ENCODE data around the gene ARHGAP18.

Gene ARHGAP18

DNA sequence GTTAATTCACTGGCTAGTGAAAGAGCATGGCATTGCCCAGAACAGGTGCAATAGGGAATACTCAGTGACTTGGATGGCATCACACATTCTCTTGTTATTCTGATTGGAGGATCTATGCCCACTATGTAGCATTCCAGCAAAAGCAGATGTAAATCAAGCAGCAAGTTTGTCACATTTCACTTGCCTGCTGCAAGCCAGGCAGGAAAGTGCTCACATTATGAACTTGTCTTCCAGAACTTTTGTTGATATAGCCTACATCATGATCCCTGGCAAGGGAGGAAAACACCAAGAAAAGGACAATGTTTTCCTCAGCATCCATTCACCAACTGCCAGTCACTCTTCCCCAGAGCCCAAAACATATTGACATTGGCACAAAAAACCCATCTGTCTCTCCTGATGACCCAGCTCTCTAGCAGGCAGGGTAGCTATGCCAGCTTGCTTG, 77.8 kb downstream of the ARHGAP18 start:
- no peaks in the 10 kb centered on the region for H4K20me1 ChIP-seq (ENCODE audit: insufficient read depth)
- peaks cover 23% of the 10 kb centered on the region for H3K4me1 ChIP-seq (ENCODE audit: low read depth, poor library complexity, severe bottlenecking)
- H3K79me2 ChIP-seq (ENCODE audit: insufficient read depth, low read depth) = no peaks in the 10 kb centered on the region
- H2AFZ ChIP-seq (ENCODE audit: low read depth) = no peak overlapping the region
- H3K9ac ChIP-seq = no peak overlapping the region
- no peak overlapping the region for H3K4me2 ChIP-seq
- no peak overlapping the region for H3K27ac ChIP-seq
- no peaks in the 10 kb centered on the region for H3K27me3 ChIP-seq (ENCODE audit: insufficient read depth, low read depth)
- H3K4me3 ChIP-seq (IDR thresholded peaks at IDR 0.05; ENCODE audit: insufficient read depth, low read depth, low read length) = no peak overlapping the region
- H3K36me3 ChIP-seq (ENCODE audit: insufficient read depth) = no peaks in the 10 kb centered on the region
- TF ChIP-seq, protein P1, sequence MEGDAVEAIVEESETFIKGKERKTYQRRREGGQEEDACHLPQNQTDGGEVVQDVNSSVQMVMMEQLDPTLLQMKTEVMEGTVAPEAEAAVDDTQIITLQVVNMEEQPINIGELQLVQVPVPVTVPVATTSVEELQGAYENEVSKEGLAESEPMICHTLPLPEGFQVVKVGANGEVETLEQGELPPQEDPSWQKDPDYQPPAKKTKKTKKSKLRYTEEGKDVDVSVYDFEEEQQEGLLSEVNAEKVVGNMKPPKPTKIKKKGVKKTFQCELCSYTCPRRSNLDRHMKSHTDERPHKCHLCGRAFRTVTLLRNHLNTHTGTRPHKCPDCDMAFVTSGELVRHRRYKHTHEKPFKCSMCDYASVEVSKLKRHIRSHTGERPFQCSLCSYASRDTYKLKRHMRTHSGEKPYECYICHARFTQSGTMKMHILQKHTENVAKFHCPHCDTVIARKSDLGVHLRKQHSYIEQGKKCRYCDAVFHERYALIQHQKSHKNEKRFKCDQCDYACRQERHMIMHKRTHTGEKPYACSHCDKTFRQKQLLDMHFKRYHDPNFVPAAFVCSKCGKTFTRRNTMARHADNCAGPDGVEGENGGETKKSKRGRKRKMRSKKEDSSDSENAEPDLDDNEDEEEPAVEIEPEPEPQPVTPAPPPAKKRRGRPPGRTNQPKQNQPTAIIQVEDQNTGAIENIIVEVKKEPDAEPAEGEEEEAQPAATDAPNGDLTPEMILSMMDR (conservative IDR thresholded peaks at IDR 0.05; ENCODE audit: low read depth, low read length) = no peak

- Histone ChIP-seq H3K36me3 (ENCODE audit: insufficient read depth) (no peaks in the 10 kb centered on the region), H3K4me3 (IDR thresholded peaks at IDR 0.05; ENCODE audit: insufficient read depth, low read depth, low read length) (no peak overlapping the region), H4K20me1 (ENCODE audit: insufficient read depth) (no peaks in the 10 kb centered on the region), H3K4me1 (ENCODE audit: low read depth, poor library complexity, severe bottlenecking) (peaks cover 23% of the 10 kb centered on the region), H3K27me3 (ENCODE audit: insufficient read depth, low read depth) (no peaks in the 10 kb centered on the region), H3K27ac (no peak overlapping the region), H3K9ac (no peak overlapping the region), H2AFZ (ENCODE audit: low read depth) (no peak overlapping the region), H3K4me2 (no peak overlapping the region), H3K79me2 (ENCODE audit: insufficient read depth, low read depth) (no peaks in the 10 kb centered on the region)
- TF ChIP-seq, protein P1 (conservative IDR thresholded peaks at IDR 0.05; ENCODE audit: low read depth, low read length) = no peak
These were observed 78.9 kb downstream of the ARHGAP18 start for GRCh38 chr6:129631070-129631469.

GRCh38 chr6:129630596-129630995, 79.4 kb downstream of the ARHGAP18 start:
- no peak overlapping the region for H2AFZ ChIP-seq (ENCODE audit: low read depth)
- H3K36me3 ChIP-seq (ENCODE audit: insufficient read depth) = no peaks in the 10 kb centered on the region
- TF ChIP-seq, protein P1 (conservative IDR thresholded peaks at IDR 0.05; ENCODE audit: low read depth, low read length) = no peak
- H3K4me1 ChIP-seq (ENCODE audit: low read depth, poor library complexity, severe bottlenecking) = peaks cover 23% of the 10 kb centered on the region
- no peak overlapping the region for H3K4me3 ChIP-seq (IDR thresholded peaks at IDR 0.05; ENCODE audit: insufficient read depth, low read depth, low read length)
- no peaks in the 10 kb centered on the region for H3K27me3 ChIP-seq (ENCODE audit: insufficient read depth, low read depth)
- H4K20me1 ChIP-seq (ENCODE audit: insufficient read depth) = no peaks in the 10 kb centered on the region
- no peak overlapping the region for H3K9ac ChIP-seq
- no peak overlapping the region for H3K4me2 ChIP-seq
- no peak overlapping the region for H3K27ac ChIP-seq
- H3K79me2 ChIP-seq (ENCODE audit: insufficient read depth, low read depth) = no peaks in the 10 kb centered on the region

DNA sequence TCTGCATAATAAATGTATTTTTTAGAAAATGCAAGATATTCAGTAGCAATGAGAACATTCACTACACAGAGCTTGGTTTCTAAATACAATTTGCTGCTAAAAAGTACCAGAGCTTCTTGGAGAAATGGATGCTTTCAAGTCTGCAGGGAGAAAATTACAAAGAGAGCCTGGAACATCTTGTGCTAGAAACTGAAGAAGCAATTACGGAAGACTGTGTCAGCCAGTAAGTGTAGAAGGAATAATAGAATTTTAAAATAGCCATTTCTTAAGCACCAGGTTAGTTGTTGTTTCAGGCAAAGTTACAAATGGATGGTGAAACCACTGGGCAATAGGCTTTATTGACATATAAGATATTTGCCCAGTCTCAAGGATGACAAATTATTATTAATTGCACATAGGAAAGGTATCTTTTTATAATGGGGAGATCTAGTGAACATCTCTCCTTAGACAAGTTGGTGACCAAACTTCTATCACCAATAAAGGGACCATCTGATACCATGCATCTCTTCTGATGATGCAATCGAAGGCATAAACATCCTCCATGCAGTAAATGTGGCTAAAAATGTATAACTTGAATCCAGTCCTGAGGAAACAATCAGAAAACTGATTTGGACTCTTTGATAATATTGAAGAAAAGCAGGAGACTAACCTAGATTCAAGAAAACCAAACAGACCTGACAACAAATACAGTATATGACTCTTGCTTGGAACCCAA, 81.7 kb downstream of the ARHGAP18 start:
- no peaks in the 10 kb centered on the region for H4K20me1 ChIP-seq (ENCODE audit: insufficient read depth)
- H3K79me2 ChIP-seq (ENCODE audit: insufficient read depth, low read depth) = no peaks in the 10 kb centered on the region
- no peaks in the 10 kb centered on the region for H3K27me3 ChIP-seq (ENCODE audit: insufficient read depth, low read depth)
- H3K4me2 ChIP-seq = no peak overlapping the region
- no peak overlapping the region for H3K9ac ChIP-seq
- no peak overlapping the region for H3K27ac ChIP-seq
- TF ChIP-seq, protein P1 (conservative IDR thresholded peaks at IDR 0.05; ENCODE audit: low read depth, low read length) = no peak
- H2AFZ ChIP-seq (ENCODE audit: low read depth) = no peak overlapping the region
- H3K36me3 ChIP-seq (ENCODE audit: insufficient read depth) = no peaks in the 10 kb centered on the region
- no peak overlapping the region for H3K4me3 ChIP-seq (IDR thresholded peaks at IDR 0.05; ENCODE audit: insufficient read depth, low read depth, low read length)
- peaks cover 6% of the 10 kb centered on the region for H3K4me1 ChIP-seq (ENCODE audit: low read depth, poor library complexity, severe bottlenecking)

Measured in KMS-11 (cell line).